ENCODE measurements around the gene ZNF512.

Gene ZNF512

DNA sequence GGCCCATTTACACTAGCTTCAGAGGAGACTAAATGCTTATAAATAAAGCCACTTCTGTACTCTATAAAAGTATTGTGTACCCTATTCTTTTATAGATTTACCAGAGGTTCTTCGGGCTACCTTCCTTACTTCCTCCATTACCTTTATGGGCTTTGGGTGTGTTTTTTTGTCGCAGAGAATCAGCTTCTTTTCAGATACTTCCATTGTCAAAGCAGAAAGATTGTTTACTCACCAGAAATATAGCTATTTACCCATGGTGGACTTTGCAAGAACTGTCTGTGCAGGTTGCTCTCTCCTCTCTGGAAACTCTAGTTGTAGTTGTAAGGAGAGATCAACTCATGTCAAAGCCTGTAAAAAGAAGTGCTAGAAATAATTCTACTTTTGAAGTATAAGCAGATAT is 31.1 kb downstream of the ZNF512 start:
- Histone ChIP-seq H3K14ac (ENCODE audit: low read length) (no peak overlapping the region), H2BK12ac (ENCODE audit: low read length) (no peak overlapping the region), H3K18ac (ENCODE audit: low read length) (no peak overlapping the region), H2BK15ac (ENCODE audit: low read length) (no peak overlapping the region), H4K91ac (ENCODE audit: low read depth, low read length, poor library complexity) (no peak overlapping the region), H3K9me3 (replicated peaks in 1 of 2; ENCODE audit: control insufficient read depth in 2 of 2, insufficient read depth in 1 of 2, low read depth in 1 of 2, low read length in 2 of 2) (no peaks in the 10 kb centered on the region), H3K23ac (ENCODE audit: low read depth, low read length, poor library complexity) (no peak overlapping the region), H3K27ac (replicated peaks; ENCODE audit: low read length) (no peak overlapping the region), H3K36me3 (replicated peaks in 1 of 2; ENCODE audit: control insufficient read depth in 2 of 2, insufficient read depth in 2 of 2, low read length in 2 of 2) (peaks cover 17 to 94% of the 10 kb centered on the region in 2 donors), H2BK5ac (ENCODE audit: low read length) (no peak overlapping the region), H3K4me2 (ENCODE audit: insufficient read depth, low read length, poor library complexity, severe bottlenecking) (no peak overlapping the region), H2BK120ac (ENCODE audit: low read depth, low read length) (no peak overlapping the region), H4K8ac (ENCODE audit: low read depth, low read length) (no peak overlapping the region), H2AK5ac (ENCODE audit: low read depth, low read length) (no peak overlapping the region), H3K27me3 (ENCODE audit: control insufficient read depth in 3 of 3, insufficient read depth in 3 of 3, low read depth in 1 of 3, low read length in 3 of 3) (no peaks in the 10 kb centered on the region), H3K4me1 (ENCODE audit: control insufficient read depth in 2 of 2, insufficient read depth in 1 of 2, low read depth in 1 of 2, low read length in 2 of 2) (no peaks in the 10 kb centered on the region), H3K79me1 (ENCODE audit: low read depth, low read length) (no peaks in the 10 kb centered on the region), H3K9ac (ENCODE audit: low read depth, low read length, poor library complexity) (no peak overlapping the region), H2AFZ (ENCODE audit: low read length) (no peak overlapping the region), H3K4me3 (ENCODE audit: low read length in 2 of 2) (no peak overlapping the region), H3K4ac (ENCODE audit: low read length) (no peak overlapping the region)
- no peak for DNase-seq (ENCODE audit: low spot score)
- no CpG with 5 or more reads among the region's 2 CpGs for WGBS, 2 donors (ENCODE audit: extremely low coverage in 2 of 2, insufficient read length in 2 of 2, insufficient replicate concordance in 1 of 2)

DNA sequence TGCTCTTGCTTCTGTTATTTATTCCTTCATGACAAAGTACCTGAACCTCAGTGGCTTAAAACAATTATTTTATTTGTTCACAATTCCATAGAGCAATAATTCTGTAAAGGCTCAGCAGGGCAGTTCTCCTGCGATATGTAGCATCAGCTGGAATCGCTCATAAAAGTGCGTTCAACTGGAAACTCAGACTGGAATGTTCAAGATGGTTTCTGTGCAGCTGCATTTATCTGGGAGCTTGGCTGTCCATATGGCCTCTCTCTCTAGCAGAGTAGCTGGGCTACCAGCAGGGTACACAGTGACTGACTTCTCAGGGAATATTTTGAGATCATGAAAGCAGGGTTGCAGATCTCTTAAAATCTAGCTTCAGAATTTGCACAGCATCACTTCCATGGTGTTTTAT is 32.5 kb downstream of the ZNF512 start:
- Histone ChIP-seq H3K4me2 (ENCODE audit: insufficient read depth, low read length, poor library complexity, severe bottlenecking) (no peak overlapping the region), H3K4ac (ENCODE audit: low read length) (no peak overlapping the region), H4K8ac (ENCODE audit: low read depth, low read length) (no peak overlapping the region), H2AFZ (ENCODE audit: low read length) (no peak overlapping the region), H3K14ac (ENCODE audit: low read length) (no peak overlapping the region), H3K23ac (ENCODE audit: low read depth, low read length, poor library complexity) (no peak overlapping the region), H3K4me1 (ENCODE audit: control insufficient read depth in 2 of 2, insufficient read depth in 1 of 2, low read depth in 1 of 2, low read length in 2 of 2) (no peaks in the 10 kb centered on the region), H2BK12ac (ENCODE audit: low read length) (no peak overlapping the region), H3K36me3 (replicated peaks in 1 of 2; ENCODE audit: control insufficient read depth in 2 of 2, insufficient read depth in 2 of 2, low read length in 2 of 2) (peaks cover 18 to 94% of the 10 kb centered on the region in 2 donors), H3K9me3 (replicated peaks in 1 of 2; ENCODE audit: control insufficient read depth in 2 of 2, insufficient read depth in 1 of 2, low read depth in 1 of 2, low read length in 2 of 2) (no peaks in the 10 kb centered on the region), H3K18ac (ENCODE audit: low read length) (no peak overlapping the region), H3K79me1 (ENCODE audit: low read depth, low read length) (no peaks in the 10 kb centered on the region), H3K4me3 (ENCODE audit: low read length in 2 of 2) (no peak overlapping the region), H3K9ac (ENCODE audit: low read depth, low read length, poor library complexity) (no peak overlapping the region), H2BK120ac (ENCODE audit: low read depth, low read length) (no peak overlapping the region), H2BK15ac (ENCODE audit: low read length) (no peak overlapping the region), H3K27me3 (ENCODE audit: control insufficient read depth in 3 of 3, insufficient read depth in 3 of 3, low read depth in 1 of 3, low read length in 3 of 3) (no peaks in the 10 kb centered on the region), H4K91ac (ENCODE audit: low read depth, low read length, poor library complexity) (no peak overlapping the region), H3K27ac (replicated peaks; ENCODE audit: low read length) (no peak overlapping the region), H2AK5ac (ENCODE audit: low read depth, low read length) (no peak overlapping the region), H2BK5ac (ENCODE audit: low read length) (no peak overlapping the region)
- no peak for DNase-seq (ENCODE audit: low spot score)
- no CpG with 5 or more reads among the region's 3 CpGs for WGBS, 2 donors (ENCODE audit: extremely low coverage in 2 of 2, insufficient read length in 2 of 2, insufficient replicate concordance in 1 of 2)

DNA sequence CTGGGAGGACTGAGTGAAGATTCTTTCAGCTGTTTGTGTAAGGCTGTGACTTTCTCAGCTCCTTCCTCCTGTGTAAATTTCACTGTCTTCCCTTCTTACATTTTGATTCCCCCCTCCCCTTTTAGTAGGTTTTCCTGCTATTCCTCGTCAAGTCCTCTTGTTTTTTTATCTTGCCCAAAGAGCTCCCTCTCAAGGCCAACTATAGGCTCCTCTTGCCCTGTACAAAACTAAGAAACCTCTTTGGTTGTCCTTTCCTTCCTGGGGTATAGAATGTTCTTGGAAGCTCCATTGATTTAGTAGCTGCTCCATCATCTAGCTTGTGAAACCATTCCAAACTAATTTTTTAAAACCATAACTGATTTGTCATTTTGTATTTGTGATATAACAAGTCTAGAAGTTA is 38.7 kb downstream of the ZNF512 start:
- WGBS, 2 donors (ENCODE audit: extremely low coverage in 2 of 2, insufficient read length in 2 of 2, insufficient replicate concordance in 1 of 2), result no CpG with 5 or more reads among the region's 1 CpG
- H2BK15ac ChIP-seq (ENCODE audit: low read length), result no peak overlapping the region
- no peak overlapping the region for H3K4me2 ChIP-seq (ENCODE audit: insufficient read depth, low read length, poor library complexity, severe bottlenecking)
- no peak overlapping the region for H3K4ac ChIP-seq (ENCODE audit: low read length)
- H2AK5ac ChIP-seq (ENCODE audit: low read depth, low read length), result no peak overlapping the region
- H2BK120ac ChIP-seq (ENCODE audit: low read depth, low read length), result no peak overlapping the region
- H3K9me3 ChIP-seq (replicated peaks in 1 of 2; ENCODE audit: control insufficient read depth in 2 of 2, insufficient read depth in 1 of 2, low read depth in 1 of 2, low read length in 2 of 2), result no peaks in the 10 kb centered on the region
- no peak overlapping the region for H2AFZ ChIP-seq (ENCODE audit: low read length)
- no peak overlapping the region for H2BK5ac ChIP-seq (ENCODE audit: low read length)
- DNase-seq (ENCODE audit: low spot score), result no peak
- H4K8ac ChIP-seq (ENCODE audit: low read depth, low read length), result no peak overlapping the region
- no peak overlapping the region for H3K9ac ChIP-seq (ENCODE audit: low read depth, low read length, poor library complexity)
- peaks cover 0 to 5% of the 10 kb centered on the region in 2 donors for H3K4me1 ChIP-seq (ENCODE audit: control insufficient read depth in 2 of 2, insufficient read depth in 1 of 2, low read depth in 1 of 2, low read length in 2 of 2)
- no peak overlapping the region for H3K27ac ChIP-seq (replicated peaks; ENCODE audit: low read length)
- no peak overlapping the region for H3K18ac ChIP-seq (ENCODE audit: low read length)
- no peak overlapping the region for H4K91ac ChIP-seq (ENCODE audit: low read depth, low read length, poor library complexity)
- no peaks in the 10 kb centered on the region for H3K27me3 ChIP-seq (ENCODE audit: control insufficient read depth in 3 of 3, insufficient read depth in 3 of 3, low read depth in 1 of 3, low read length in 3 of 3)
- H3K14ac ChIP-seq (ENCODE audit: low read length), result no peak overlapping the region
- H3K36me3 ChIP-seq (replicated peaks in 1 of 2; ENCODE audit: control insufficient read depth in 2 of 2, insufficient read depth in 2 of 2, low read length in 2 of 2), result peaks cover 15 to 89% of the 10 kb centered on the region in 2 donors
- H3K4me3 ChIP-seq (ENCODE audit: low read length in 2 of 2), result no peak overlapping the region
- no peak overlapping the region for H3K23ac ChIP-seq (ENCODE audit: low read depth, low read length, poor library complexity)
- H2BK12ac ChIP-seq (ENCODE audit: low read length), result no peak overlapping the region
- no peaks in the 10 kb centered on the region for H3K79me1 ChIP-seq (ENCODE audit: low read depth, low read length)

DNA sequence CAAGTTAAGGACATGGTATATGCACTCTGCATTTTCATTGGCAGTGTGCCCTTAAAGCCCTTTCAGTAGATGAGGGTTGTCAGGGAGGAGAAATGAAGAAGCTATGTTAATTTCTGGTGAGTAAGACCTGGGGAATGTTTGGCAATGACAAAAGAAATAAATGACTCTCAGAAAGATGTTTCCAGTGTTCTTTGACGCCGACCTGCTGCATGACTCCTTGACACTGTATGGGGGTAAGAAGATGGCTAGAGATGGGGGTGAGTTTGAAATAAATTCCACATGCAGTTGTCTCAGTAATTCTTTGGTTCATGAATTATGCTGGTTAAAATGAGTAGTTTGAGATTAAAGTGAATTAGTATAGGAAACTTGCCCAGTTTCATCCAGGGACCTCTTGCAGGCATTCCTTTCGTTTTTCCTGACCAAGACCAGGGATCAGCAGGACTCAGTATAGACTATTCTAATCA is 40.1 kb downstream of the ZNF512 start:
- no peak overlapping the region for H4K8ac ChIP-seq (ENCODE audit: low read depth, low read length)
- no peak overlapping the region for H2AFZ ChIP-seq (ENCODE audit: low read length)
- H3K4me3 ChIP-seq (ENCODE audit: low read length in 2 of 2), result no peak overlapping the region
- H3K9me3 ChIP-seq (replicated peaks in 1 of 2; ENCODE audit: control insufficient read depth in 2 of 2, insufficient read depth in 1 of 2, low read depth in 1 of 2, low read length in 2 of 2), result no peaks in the 10 kb centered on the region
- H2BK5ac ChIP-seq (ENCODE audit: low read length), result no peak overlapping the region
- no CpG with 5 or more reads among the region's 3 CpGs for WGBS, 2 donors (ENCODE audit: extremely low coverage in 2 of 2, insufficient read length in 2 of 2, insufficient replicate concordance in 1 of 2)
- no peak overlapping the region for H3K9ac ChIP-seq (ENCODE audit: low read depth, low read length, poor library complexity)
- no peak overlapping the region for H3K4me2 ChIP-seq (ENCODE audit: insufficient read depth, low read length, poor library complexity, severe bottlenecking)
- no peak overlapping the region for H2AK5ac ChIP-seq (ENCODE audit: low read depth, low read length)
- no peak overlapping the region for H3K18ac ChIP-seq (ENCODE audit: low read length)
- no peak for DNase-seq (ENCODE audit: low spot score)
- peaks cover 8 to 75% of the 10 kb centered on the region in 2 donors for H3K36me3 ChIP-seq (replicated peaks in 1 of 2; ENCODE audit: control insufficient read depth in 2 of 2, insufficient read depth in 2 of 2, low read length in 2 of 2)
- no peaks in the 10 kb centered on the region for H3K27me3 ChIP-seq (ENCODE audit: control insufficient read depth in 3 of 3, insufficient read depth in 3 of 3, low read depth in 1 of 3, low read length in 3 of 3)
- peaks cover 0 to 7% of the 10 kb centered on the region in 2 donors for H3K4me1 ChIP-seq (ENCODE audit: control insufficient read depth in 2 of 2, insufficient read depth in 1 of 2, low read depth in 1 of 2, low read length in 2 of 2)
- no peak overlapping the region for H2BK120ac ChIP-seq (ENCODE audit: low read depth, low read length)
- H4K91ac ChIP-seq (ENCODE audit: low read depth, low read length, poor library complexity), result no peak overlapping the region
- no peak overlapping the region for H3K27ac ChIP-seq (replicated peaks; ENCODE audit: low read length)
- H3K14ac ChIP-seq (ENCODE audit: low read length), result no peak overlapping the region
- H2BK15ac ChIP-seq (ENCODE audit: low read length), result no peak overlapping the region
- no peak overlapping the region for H2BK12ac ChIP-seq (ENCODE audit: low read length)
- H3K4ac ChIP-seq (ENCODE audit: low read length), result no peak overlapping the region
- H3K79me1 ChIP-seq (ENCODE audit: low read depth, low read length), result no peaks in the 10 kb centered on the region
- H3K23ac ChIP-seq (ENCODE audit: low read depth, low read length, poor library complexity), result no peak overlapping the region
